DOHH2 (cell line): ENCODE results near the gene BARX1.

Source experiments
- EZH2phosphoT487 ChIP-seq: fragments of 200-600 bp; sonication (generic); IDR thresholded peaks from 2 replicates; pipeline ENCODE4 v1.6.1; 2017; ENCODE audit warnings: borderline replicate concordance, mild to moderate bottlenecking, antibody characterized with exemption, low read length, moderate library complexity, mixed read lengths
- TF ChIP-seq, protein P1 (sequence below): fragments of 200-600 bp; sonication (generic); IDR thresholded peaks from one replicate; pipeline ENCODE4 v1.5.1; 2014; ENCODE audit warnings: antibody characterized with exemption, mild to moderate bottlenecking, low read depth, low read length; ENCODE audit not compliant: poor library complexity, severe bottlenecking

GRCh38 chr9:93983875-93984274 is 28.7 kb upstream of the BARX1 start:
- TF ChIP-seq, protein P1, sequence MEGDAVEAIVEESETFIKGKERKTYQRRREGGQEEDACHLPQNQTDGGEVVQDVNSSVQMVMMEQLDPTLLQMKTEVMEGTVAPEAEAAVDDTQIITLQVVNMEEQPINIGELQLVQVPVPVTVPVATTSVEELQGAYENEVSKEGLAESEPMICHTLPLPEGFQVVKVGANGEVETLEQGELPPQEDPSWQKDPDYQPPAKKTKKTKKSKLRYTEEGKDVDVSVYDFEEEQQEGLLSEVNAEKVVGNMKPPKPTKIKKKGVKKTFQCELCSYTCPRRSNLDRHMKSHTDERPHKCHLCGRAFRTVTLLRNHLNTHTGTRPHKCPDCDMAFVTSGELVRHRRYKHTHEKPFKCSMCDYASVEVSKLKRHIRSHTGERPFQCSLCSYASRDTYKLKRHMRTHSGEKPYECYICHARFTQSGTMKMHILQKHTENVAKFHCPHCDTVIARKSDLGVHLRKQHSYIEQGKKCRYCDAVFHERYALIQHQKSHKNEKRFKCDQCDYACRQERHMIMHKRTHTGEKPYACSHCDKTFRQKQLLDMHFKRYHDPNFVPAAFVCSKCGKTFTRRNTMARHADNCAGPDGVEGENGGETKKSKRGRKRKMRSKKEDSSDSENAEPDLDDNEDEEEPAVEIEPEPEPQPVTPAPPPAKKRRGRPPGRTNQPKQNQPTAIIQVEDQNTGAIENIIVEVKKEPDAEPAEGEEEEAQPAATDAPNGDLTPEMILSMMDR, result no peak
- TF ChIP-seq EZH2phosphoT487, result no peak
